HepG2 (cell line): ENCODE results near the gene HCRT. TPM values are rescaled to one million over a fixed set of nuclear protein-coding genes. Genes with fewer than 3 reads are reported as not detected.
A peak's percentile ranks its signal among the peaks of the same experiment; 100 is the strongest.

Experiments used
- BRD4 ChIP-seq: sonication (generic); formaldehyde crosslinking; IDR thresholded peaks from 2 replicates; pipeline ENCODE4 v1.4.0; 2020; ENCODE audit warnings: missing genetic modification reagents
- DPF2 ChIP-seq: sonication (generic); formaldehyde crosslinking; IDR thresholded peaks from 2 replicates; pipeline ENCODE4 v1.4.0; 2020; ENCODE audit warnings: mild to moderate bottlenecking, low read depth, missing genetic modification reagents, borderline replicate concordance
- HNRNPH1 ChIP-seq: fragments of 200-400 bp; formaldehyde crosslinking; optimal IDR thresholded peaks from 2 replicates; pipeline ENCODE3; 2017; ENCODE audit warnings: mild to moderate bottlenecking, low read depth, low read length
- JUN ChIP-seq: sonication (generic); formaldehyde crosslinking; IDR thresholded peaks from 2 replicates; pipeline ENCODE4 v1.4.0; 2020; ENCODE audit warnings: mild to moderate bottlenecking, missing genetic modification reagents
- KAT8 ChIP-seq: IDR thresholded peaks from 2 replicates; pipeline ENCODE4 v1.6.1; 2016; ENCODE audit warnings: missing genetic modification reagents, missing compliant biosample characterization
- KLF16 ChIP-seq, 2 experiments: sonication (generic) in 1 of 2; formaldehyde crosslinking in 1 of 2; IDR thresholded peaks; 2 replicates each; pipeline versions ENCODE4 v1.6.1 to v1.8.0; 2016 to 2023; ENCODE audit warnings: missing genetic modification reagents in 2 of 2, missing compliant biosample characterization in 1 of 2
- KLF6 ChIP-seq: IDR thresholded peaks from 2 replicates; pipeline ENCODE4 v1.8.0; 2016; ENCODE audit warnings: missing biosample characterization, missing genetic modification reagents
- KLF9 ChIP-seq: IDR thresholded peaks from 2 replicates; pipeline ENCODE4 v1.6.1; 2016; ENCODE audit warnings: low read depth
- PITX1 ChIP-seq: sonication (generic); formaldehyde crosslinking; IDR thresholded peaks from 2 replicates; pipeline ENCODE4 v1.5.1; 2020; ENCODE audit warnings: mild to moderate bottlenecking, missing genetic modification reagents
- SRF ChIP-seq: IDR thresholded peaks from 2 replicates; pipeline ENCODE4 v1.6.1; 2011; ENCODE audit warnings: mild to moderate bottlenecking, low read depth, low read length, moderate library complexity
- ZBTB1 ChIP-seq: sonication (generic); formaldehyde crosslinking; IDR thresholded peaks from 2 replicates; pipeline ENCODE4 v1.4.0; 2020; ENCODE audit warnings: missing genetic modification reagents, borderline replicate concordance
- ZBTB42 ChIP-seq: sonication (generic); formaldehyde crosslinking; IDR thresholded peaks from 2 replicates; pipeline ENCODE4 v1.5.0; 2020; ENCODE audit warnings: mild to moderate bottlenecking, missing genetic modification reagents
- ZNF251 ChIP-seq: sonication (generic); formaldehyde crosslinking; IDR thresholded peaks from 2 replicates; pipeline ENCODE4 v1.9.0; 2021; ENCODE audit warnings: mild to moderate bottlenecking, missing genetic modification reagents
- ZNF335 ChIP-seq: sonication (generic); formaldehyde crosslinking; IDR thresholded peaks from 2 replicates; pipeline ENCODE4 v1.4.0; 2020; ENCODE audit warnings: missing genetic modification reagents
- ZNF703 ChIP-seq: sonication (generic); formaldehyde crosslinking; IDR thresholded peaks from 2 replicates; pipeline ENCODE4 v1.5.1; 2020; ENCODE audit warnings: missing genetic modification reagents, mild to moderate bottlenecking, moderate library complexity, borderline replicate concordance
- polyA plus RNA-seq, 8 experiments: library from polyadenylated mRNA; depleted of rRNA in 3 of 8; stranded (reverse) in 7 of 8; unstranded in 1 of 8; fragments of >200 nt; fragmentation: Illumina TruSeq in 4 of 8; extraction: Trizol in 4 of 8; gene quantifications; 2 replicates each; pipeline versions ENCODE4 v1.2.1 to v1.2.3, GENCODE V29; 2011 to 2016; ENCODE audit warnings: low read depth in 4 of 8, missing spikeins in 1 of 8, mixed read lengths in 1 of 8; ENCODE audit not compliant: insufficient read depth in 1 of 8
- total RNA-seq, 5 experiments: library from RNA; depleted of rRNA; stranded (reverse); fragments of >200 nt; fragmentation: Illumina TruSeq; extraction: Trizol; gene quantifications; 2 replicates each; pipeline ENCODE4 v1.2.3, GENCODE V29; 2016; ENCODE audit warnings: low read depth in 1 of 5
- TF ChIP-seq, protein P1 (sequence below): sonication (generic); formaldehyde crosslinking; IDR thresholded peaks from 2 replicates; pipeline ENCODE4 v1.4.0; 2020; ENCODE audit warnings: mild to moderate bottlenecking, missing genetic modification reagents
- TF ChIP-seq, protein P2 (sequence below), 2 experiments: fragments of 450-650 bp in 1 of 2; sonication (generic) in 1 of 2; formaldehyde crosslinking in 1 of 2; IDR thresholded peaks; 2 replicates each; pipeline versions ENCODE4 v1.6.1 to v1.8.0; 2016 to 2022; ENCODE audit warnings: antibody characterized with exemption in 1 of 2, mild to moderate bottlenecking in 1 of 2, missing genetic modification reagents in 1 of 2

The HCRT gene
- total and polyA plus RNA-seq, 2 of the 13 experiments (the other 11 are each of a cell fraction or from before 2014, with no cell fraction given) = not detected

DNA sequence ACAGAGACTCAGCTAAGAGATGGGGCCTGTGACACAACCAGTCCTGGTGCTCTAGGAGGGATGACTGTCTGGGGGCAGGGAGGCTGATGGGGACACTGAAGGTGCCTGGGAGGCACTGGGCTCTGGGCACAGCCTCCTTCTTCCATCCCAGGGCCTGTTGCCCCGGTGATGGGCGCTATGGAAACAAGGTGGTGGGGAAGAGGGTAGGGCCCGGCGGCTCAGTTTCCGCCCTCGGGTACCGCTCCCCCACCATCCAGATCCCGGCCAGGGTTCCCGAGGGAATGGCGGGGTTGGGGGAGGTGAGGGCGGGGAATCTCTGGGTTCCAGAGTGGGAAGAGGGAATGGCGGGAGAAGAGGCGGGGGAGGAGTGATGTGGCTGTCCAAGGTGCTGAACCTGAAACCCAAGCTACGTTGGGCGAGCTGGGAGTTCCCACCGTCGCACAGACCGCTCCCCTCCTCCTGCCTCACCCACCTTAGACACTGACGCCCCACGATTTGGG, 5.3 kb downstream of the HCRT start (continued):
- TF ChIP-seq, protein P1, sequence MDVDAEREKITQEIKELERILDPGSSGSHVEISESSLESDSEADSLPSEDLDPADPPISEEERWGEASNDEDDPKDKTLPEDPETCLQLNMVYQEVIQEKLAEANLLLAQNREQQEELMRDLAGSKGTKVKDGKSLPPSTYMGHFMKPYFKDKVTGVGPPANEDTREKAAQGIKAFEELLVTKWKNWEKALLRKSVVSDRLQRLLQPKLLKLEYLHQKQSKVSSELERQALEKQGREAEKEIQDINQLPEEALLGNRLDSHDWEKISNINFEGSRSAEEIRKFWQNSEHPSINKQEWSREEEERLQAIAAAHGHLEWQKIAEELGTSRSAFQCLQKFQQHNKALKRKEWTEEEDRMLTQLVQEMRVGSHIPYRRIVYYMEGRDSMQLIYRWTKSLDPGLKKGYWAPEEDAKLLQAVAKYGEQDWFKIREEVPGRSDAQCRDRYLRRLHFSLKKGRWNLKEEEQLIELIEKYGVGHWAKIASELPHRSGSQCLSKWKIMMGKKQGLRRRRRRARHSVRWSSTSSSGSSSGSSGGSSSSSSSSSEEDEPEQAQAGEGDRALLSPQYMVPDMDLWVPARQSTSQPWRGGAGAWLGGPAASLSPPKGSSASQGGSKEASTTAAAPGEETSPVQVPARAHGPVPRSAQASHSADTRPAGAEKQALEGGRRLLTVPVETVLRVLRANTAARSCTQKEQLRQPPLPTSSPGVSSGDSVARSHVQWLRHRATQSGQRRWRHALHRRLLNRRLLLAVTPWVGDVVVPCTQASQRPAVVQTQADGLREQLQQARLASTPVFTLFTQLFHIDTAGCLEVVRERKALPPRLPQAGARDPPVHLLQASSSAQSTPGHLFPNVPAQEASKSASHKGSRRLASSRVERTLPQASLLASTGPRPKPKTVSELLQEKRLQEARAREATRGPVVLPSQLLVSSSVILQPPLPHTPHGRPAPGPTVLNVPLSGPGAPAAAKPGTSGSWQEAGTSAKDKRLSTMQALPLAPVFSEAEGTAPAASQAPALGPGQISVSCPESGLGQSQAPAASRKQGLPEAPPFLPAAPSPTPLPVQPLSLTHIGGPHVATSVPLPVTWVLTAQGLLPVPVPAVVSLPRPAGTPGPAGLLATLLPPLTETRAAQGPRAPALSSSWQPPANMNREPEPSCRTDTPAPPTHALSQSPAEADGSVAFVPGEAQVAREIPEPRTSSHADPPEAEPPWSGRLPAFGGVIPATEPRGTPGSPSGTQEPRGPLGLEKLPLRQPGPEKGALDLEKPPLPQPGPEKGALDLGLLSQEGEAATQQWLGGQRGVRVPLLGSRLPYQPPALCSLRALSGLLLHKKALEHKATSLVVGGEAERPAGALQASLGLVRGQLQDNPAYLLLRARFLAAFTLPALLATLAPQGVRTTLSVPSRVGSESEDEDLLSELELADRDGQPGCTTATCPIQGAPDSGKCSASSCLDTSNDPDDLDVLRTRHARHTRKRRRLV = no peak
- TF ChIP-seq DPF2 (CRISPR knock-in tag) = no peak
- TF ChIP-seq, protein P2, sequence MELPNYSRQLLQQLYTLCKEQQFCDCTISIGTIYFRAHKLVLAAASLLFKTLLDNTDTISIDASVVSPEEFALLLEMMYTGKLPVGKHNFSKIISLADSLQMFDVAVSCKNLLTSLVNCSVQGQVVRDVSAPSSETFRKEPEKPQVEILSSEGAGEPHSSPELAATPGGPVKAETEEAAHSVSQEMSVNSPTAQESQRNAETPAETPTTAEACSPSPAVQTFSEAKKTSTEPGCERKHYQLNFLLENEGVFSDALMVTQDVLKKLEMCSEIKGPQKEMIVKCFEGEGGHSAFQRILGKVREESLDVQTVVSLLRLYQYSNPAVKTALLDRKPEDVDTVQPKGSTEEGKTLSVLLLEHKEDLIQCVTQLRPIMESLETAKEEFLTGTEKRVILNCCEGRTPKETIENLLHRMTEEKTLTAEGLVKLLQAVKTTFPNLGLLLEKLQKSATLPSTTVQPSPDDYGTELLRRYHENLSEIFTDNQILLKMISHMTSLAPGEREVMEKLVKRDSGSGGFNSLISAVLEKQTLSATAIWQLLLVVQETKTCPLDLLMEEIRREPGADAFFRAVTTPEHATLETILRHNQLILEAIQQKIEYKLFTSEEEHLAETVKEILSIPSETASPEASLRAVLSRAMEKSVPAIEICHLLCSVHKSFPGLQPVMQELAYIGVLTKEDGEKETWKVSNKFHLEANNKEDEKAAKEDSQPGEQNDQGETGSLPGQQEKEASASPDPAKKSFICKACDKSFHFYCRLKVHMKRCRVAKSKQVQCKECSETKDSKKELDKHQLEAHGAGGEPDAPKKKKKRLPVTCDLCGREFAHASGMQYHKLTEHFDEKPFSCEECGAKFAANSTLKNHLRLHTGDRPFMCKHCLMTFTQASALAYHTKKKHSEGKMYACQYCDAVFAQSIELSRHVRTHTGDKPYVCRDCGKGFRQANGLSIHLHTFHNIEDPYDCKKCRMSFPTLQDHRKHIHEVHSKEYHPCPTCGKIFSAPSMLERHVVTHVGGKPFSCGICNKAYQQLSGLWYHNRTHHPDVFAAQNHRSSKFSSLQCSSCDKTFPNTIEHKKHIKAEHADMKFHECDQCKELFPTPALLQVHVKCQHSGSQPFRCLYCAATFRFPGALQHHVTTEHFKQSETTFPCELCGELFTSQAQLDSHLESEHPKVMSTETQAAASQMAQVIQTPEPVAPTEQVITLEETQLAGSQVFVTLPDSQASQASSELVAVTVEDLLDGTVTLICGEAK (IDR thresholded peaks at IDR 0.05) = no peak
- TF ChIP-seq, protein P2 (CRISPR knock-in tag; IDR thresholded peaks at IDR 0.05) = peak; percentile 73
- peak; percentile 92; the same call in 1 of the 2 replicates for TF ChIP-seq ZNF251
- TF ChIP-seq KAT8 (CRISPR knock-in tag) = peak; percentile 77
- TF ChIP-seq HNRNPH1 = no peak
- peak; percentile 91 for TF ChIP-seq ZNF335
- TF ChIP-seq ZBTB1 = no peak; the same call in 1 of the 2 replicates
- TF ChIP-seq KLF16 (CRISPR knock-in tag; IDR thresholded peaks at IDR 0.05) = peak; percentile 60 to 98; a peak in 2 of 4 replicates
- TF ChIP-seq KLF9 (CRISPR knock-in tag) = peak; percentile 74; the same call in 1 of the 2 replicates
- TF ChIP-seq ZBTB42 = peak; percentile 75; the same call in 1 of the 2 replicates
- no peak for TF ChIP-seq ZNF703 (CRISPR knock-in tag)
- TF ChIP-seq SRF = no peak
- TF ChIP-seq BRD4 = peak; percentile 68; the same call in 1 of the 2 replicates
- peak; percentile 64; the same call in 1 of the 2 replicates for TF ChIP-seq PITX1 (CRISPR knock-in tag)
- peak; percentile 98 for TF ChIP-seq KLF6 (CRISPR knock-in tag)
- TF ChIP-seq JUN (CRISPR knock-in tag) = no peak
